ENCODE results near the gene RIT2.

DNA sequence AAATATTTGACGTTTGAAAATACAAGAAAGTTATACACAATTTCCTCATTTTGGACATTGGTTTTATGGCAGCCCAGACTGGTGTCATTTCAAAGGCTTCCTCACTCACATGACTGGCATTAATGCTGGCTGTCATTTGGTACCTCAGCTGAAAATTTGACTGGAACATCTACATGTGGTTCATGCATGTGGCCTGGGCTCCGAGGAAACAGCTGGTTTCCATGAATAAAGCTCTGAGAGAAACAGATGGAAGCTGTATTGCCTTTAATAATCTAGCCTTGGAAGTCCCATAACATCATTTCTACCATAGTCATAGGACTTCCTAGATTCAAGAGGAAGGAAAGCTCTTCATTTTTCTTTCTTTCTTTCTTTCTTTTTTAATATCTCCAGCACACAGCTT, 42.9 kb upstream of the RIT2 start:
- TF ChIP-seq, protein P1, sequence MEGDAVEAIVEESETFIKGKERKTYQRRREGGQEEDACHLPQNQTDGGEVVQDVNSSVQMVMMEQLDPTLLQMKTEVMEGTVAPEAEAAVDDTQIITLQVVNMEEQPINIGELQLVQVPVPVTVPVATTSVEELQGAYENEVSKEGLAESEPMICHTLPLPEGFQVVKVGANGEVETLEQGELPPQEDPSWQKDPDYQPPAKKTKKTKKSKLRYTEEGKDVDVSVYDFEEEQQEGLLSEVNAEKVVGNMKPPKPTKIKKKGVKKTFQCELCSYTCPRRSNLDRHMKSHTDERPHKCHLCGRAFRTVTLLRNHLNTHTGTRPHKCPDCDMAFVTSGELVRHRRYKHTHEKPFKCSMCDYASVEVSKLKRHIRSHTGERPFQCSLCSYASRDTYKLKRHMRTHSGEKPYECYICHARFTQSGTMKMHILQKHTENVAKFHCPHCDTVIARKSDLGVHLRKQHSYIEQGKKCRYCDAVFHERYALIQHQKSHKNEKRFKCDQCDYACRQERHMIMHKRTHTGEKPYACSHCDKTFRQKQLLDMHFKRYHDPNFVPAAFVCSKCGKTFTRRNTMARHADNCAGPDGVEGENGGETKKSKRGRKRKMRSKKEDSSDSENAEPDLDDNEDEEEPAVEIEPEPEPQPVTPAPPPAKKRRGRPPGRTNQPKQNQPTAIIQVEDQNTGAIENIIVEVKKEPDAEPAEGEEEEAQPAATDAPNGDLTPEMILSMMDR (IDR thresholded peaks at IDR 0.05; ENCODE audit: low read length) = no peak
- TF ChIP-seq EZH2 (IDR thresholded peaks at IDR 0.05; ENCODE audit: borderline replicate concordance, low read length) = no peak

All from OCI-LY1 (cell line).